Prostate gland (tissue), 2 donors: ENCODE data around the gene DYNC2LI1. TPM values are rescaled to one million over a fixed set of nuclear protein-coding genes. Genes with fewer than 3 reads are reported as not detected.

Experiments used
- DNase-seq: peaks from one replicate; pipeline ENCODE4 v3.0.0-alpha.2; 2019; ENCODE audit warnings: low spot score
- H3K27ac ChIP-seq, 2 donors: fragments of 200-600 bp; sonication (generic); 2 replicates each; pipeline ENCODE4 v1.5.1; 2017 to 2019
- H3K27me3 ChIP-seq: fragments of 200-600 bp; sonication (generic); replicated peaks from 2 replicates; pipeline ENCODE4 v1.5.1; 2019; ENCODE audit not compliant: insufficient read depth
- H3K36me3 ChIP-seq, 2 donors: fragments of 200-600 bp; sonication (generic); 1 replicate in 1 of 2; 2 replicates in 1 of 2; pipeline versions ENCODE4 v1.5.1 to v1.8.1; 2017 to 2019
- H3K4me1 ChIP-seq: fragments of 200-600 bp; sonication (generic); replicated peaks from 2 replicates; pipeline ENCODE4 v1.5.1; 2019
- H3K4me3 ChIP-seq, 2 donors: fragments of 200-600 bp; sonication (generic); 2 replicates each; pipeline ENCODE4 v1.5.1; 2017 to 2019
- H3K9me3 ChIP-seq: fragments of 200-600 bp; sonication (generic); 2 replicates; pipeline ENCODE4 v1.5.1; 2017
- POLR2A ChIP-seq: fragments of 450-650 bp; IDR thresholded peaks from one replicate; pipeline ENCODE4 v1.6.1; 2016; ENCODE audit warnings: antibody characterized with exemption, mild to moderate bottlenecking
- POLR2AphosphoS5 ChIP-seq: sonication (generic); formaldehyde crosslinking; IDR thresholded peaks from one replicate; pipeline ENCODE4 v1.6.1; 2017; ENCODE audit warnings: antibody characterized with exemption
- WGBS: methylation state at CpG from one replicate; pipeline ENCODE4 v1.1.5; 2018; 5-methylcytosine and 5-hydroxymethylcytosine counted together
- intact Hi-C: fragments of 100-400 bp; cut with DNase I; formaldehyde crosslinking; loops from one replicate; pipeline ENCODE4 v1.14.2; 2022
- total RNA-seq, 2 donors: library from RNA; depleted of rRNA; stranded (reverse); fragments of >200 nt; gene quantifications; one replicate each; pipeline ENCODE4 v1.1.0, GENCODE V29; 2016
- TF ChIP-seq, protein P1 (sequence below), 4 experiments: fragments of 200-600 bp in 2 of 4; fragments of 450-650 bp in 2 of 4; sonication (generic) in 2 of 4; IDR thresholded peaks; 1 replicate in 3 of 4; 2 replicates in 1 of 4; pipeline ENCODE4 v1.5.1; 2016 to 2019; ENCODE audit warnings: antibody characterized with exemption in 4 of 4, mild to moderate bottlenecking in 2 of 4, moderate library complexity in 2 of 4

DYNC2LI1 gene
- total RNA-seq, 2 donors from 2014 or later, result 26.1 to 27.3 TPM

- intact Hi-C loops, result no loop called here
- Histone ChIP-seq H3K4me1 (no peaks in the 10 kb centered on the region), H3K27ac (no peak overlapping the region), H3K9me3 (no peaks in the 10 kb centered on the region), H3K36me3 (no peaks in the 10 kb centered on the region), H3K27me3 (no peaks in the 10 kb centered on the region), H3K4me3 (no peak overlapping the region)
- no peak for TF ChIP-seq POLR2AphosphoS5
- TF ChIP-seq, protein P1, sequence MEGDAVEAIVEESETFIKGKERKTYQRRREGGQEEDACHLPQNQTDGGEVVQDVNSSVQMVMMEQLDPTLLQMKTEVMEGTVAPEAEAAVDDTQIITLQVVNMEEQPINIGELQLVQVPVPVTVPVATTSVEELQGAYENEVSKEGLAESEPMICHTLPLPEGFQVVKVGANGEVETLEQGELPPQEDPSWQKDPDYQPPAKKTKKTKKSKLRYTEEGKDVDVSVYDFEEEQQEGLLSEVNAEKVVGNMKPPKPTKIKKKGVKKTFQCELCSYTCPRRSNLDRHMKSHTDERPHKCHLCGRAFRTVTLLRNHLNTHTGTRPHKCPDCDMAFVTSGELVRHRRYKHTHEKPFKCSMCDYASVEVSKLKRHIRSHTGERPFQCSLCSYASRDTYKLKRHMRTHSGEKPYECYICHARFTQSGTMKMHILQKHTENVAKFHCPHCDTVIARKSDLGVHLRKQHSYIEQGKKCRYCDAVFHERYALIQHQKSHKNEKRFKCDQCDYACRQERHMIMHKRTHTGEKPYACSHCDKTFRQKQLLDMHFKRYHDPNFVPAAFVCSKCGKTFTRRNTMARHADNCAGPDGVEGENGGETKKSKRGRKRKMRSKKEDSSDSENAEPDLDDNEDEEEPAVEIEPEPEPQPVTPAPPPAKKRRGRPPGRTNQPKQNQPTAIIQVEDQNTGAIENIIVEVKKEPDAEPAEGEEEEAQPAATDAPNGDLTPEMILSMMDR (IDR thresholded peaks at IDR 0.05), result no peak
- TF ChIP-seq POLR2A, result no peak
- DNase-seq, result no peak
- 61% methylated on average over 1 of the region's 1 CpG for WGBS
Observed at GRCh38 chr2:43796206-43796605, 22.4 kb downstream of the DYNC2LI1 start.

GRCh38 chr2:43798300-43798699 is 24.5 kb downstream of the DYNC2LI1 start:
- Histone ChIP-seq H3K36me3 (no peaks in the 10 kb centered on the region), H3K4me3 (no peak overlapping the region), H3K9me3 (no peaks in the 10 kb centered on the region), H3K27me3 (no peaks in the 10 kb centered on the region), H3K4me1 (no peaks in the 10 kb centered on the region), H3K27ac (no peak overlapping the region)
- 78% methylated on average over 4 of the region's 4 CpGs for WGBS
- DNase-seq, result no peak
- TF ChIP-seq POLR2AphosphoS5, result no peak
- TF ChIP-seq, protein P1 (IDR thresholded peaks at IDR 0.05), result no peak
- TF ChIP-seq POLR2A, result no peak
- intact Hi-C loops, result no loop called here

- intact Hi-C loops, result no loop called here
- TF ChIP-seq POLR2AphosphoS5 (no peak), POLR2A (no peak)
- TF ChIP-seq, protein P1 (IDR thresholded peaks at IDR 0.05), result no peak
- no peaks in the 10 kb centered on the region for H3K27me3 ChIP-seq
- no peak for DNase-seq
- H3K36me3 ChIP-seq, result no peaks in the 10 kb centered on the region
- no peak overlapping the region for H3K4me3 ChIP-seq
- no peaks in the 10 kb centered on the region for H3K4me1 ChIP-seq
- no peak overlapping the region for H3K27ac ChIP-seq
- no peaks in the 10 kb centered on the region for H3K9me3 ChIP-seq
Observed at GRCh38 chr2:43800894-43801293, 27.1 kb downstream of the DYNC2LI1 start.

- DNase-seq, result no peak
- Histone ChIP-seq H3K4me1 (no peaks in the 10 kb centered on the region), H3K27me3 (no peaks in the 10 kb centered on the region), H3K27ac (no peak overlapping the region), H3K9me3 (no peaks in the 10 kb centered on the region), H3K36me3 (no peaks in the 10 kb centered on the region), H3K4me3 (no peak overlapping the region)
- 93% methylated on average over 2 of the region's 2 CpGs for WGBS
- TF ChIP-seq POLR2A (no peak), POLR2AphosphoS5 (no peak)
- TF ChIP-seq, protein P1 (IDR thresholded peaks at IDR 0.05), result no peak
- intact Hi-C loops, result no loop called here
Observed at GRCh38 chr2:43802135-43802534, 28.3 kb downstream of the DYNC2LI1 start.

- intact Hi-C loops, result no loop called here
- Histone ChIP-seq H3K36me3 (no peaks in the 10 kb centered on the region), H3K4me3 (no peak overlapping the region), H3K4me1 (no peaks in the 10 kb centered on the region), H3K27ac (no peak overlapping the region), H3K27me3 (no peaks in the 10 kb centered on the region), H3K9me3 (no peaks in the 10 kb centered on the region)
- WGBS, result 81% methylated on average over 1 of the region's 1 CpG
- no peak for DNase-seq
- TF ChIP-seq, protein P1 (IDR thresholded peaks at IDR 0.05), result no peak
- TF ChIP-seq POLR2AphosphoS5, result no peak
- TF ChIP-seq POLR2A, result no peak
Observed at GRCh38 chr2:43803113-43803512, 29.3 kb downstream of the DYNC2LI1 start.
